Measurements from ENCODE around the gene THEMIS2. TPM values are rescaled to one million over a fixed set of nuclear protein-coding genes. Genes with fewer than 3 reads are reported as not detected.
"Not testable (repeated sequence)": the region's sequence is repeated elsewhere in the genome, so short reads cannot be mapped to it uniquely, and the experiment has no call there.

THEMIS2 gene
- total RNA-seq, 2 experiments from 2014 or later, result 35.4 to 40.5 TPM

- Mint-ChIP-seq H3K36me3 (peaks cover 3% of the 10 kb centered on the region), H3K4me1 (peaks cover 34% of the 10 kb centered on the region)
Measured at GRCh38 chr1:27868932-27869718, 3.2 kb upstream of the THEMIS2 start.

GRCh38 chr1:27869719-27870085 lies 2.6 kb upstream of the THEMIS2 start:
- no peaks in the 10 kb centered on the region for H3K9me3 Mint-ChIP-seq
- ATAC-seq (ENCODE audit: low read depth), result no peak
- DNase-seq, result peak; percentile 23
- peaks cover 31% of the 10 kb centered on the region for H3K4me1 Mint-ChIP-seq
- peak overlapping the region; percentile 92 for H3K27ac Mint-ChIP-seq
- H3K27me3 Mint-ChIP-seq, result no peaks in the 10 kb centered on the region
- H3K36me3 Mint-ChIP-seq, result peaks cover 3% of the 10 kb centered on the region
- POLR2A ChIA-PET, result interaction anchor here (1.0 kb wide), 1 partner anchor 18 kb away, joined by 4 read pairs; no protein-coding TSS in a partner anchor
- peak overlapping the region; percentile 67 for H3K4me3 Mint-ChIP-seq

More at GRCh38 chr1:27868932-27869718, 3.2 kb upstream of the THEMIS2 start:
- peak; percentile 70 for ATAC-seq (ENCODE audit: low read depth)
- peak overlapping the region; percentile 92 for H3K27ac Mint-ChIP-seq
- H3K9me3 Mint-ChIP-seq, result no peaks in the 10 kb centered on the region
- no peaks in the 10 kb centered on the region for H3K27me3 Mint-ChIP-seq
- peak overlapping the region; percentile 67 for H3K4me3 Mint-ChIP-seq
- DNase-seq, result peak; percentile 73
- POLR2A ChIA-PET, result interaction anchor here (1.0 kb wide), 1 partner anchor 18 kb away, joined by 4 read pairs; no protein-coding TSS in a partner anchor

GRCh38 chr1:27871076-27871475 lies 1.3 kb upstream of the THEMIS2 start:
- DNase-seq, H3K27ac Mint-ChIP-seq: not testable (repeated sequence)
- H3K4me1 Mint-ChIP-seq, result peaks cover 36% of the 10 kb centered on the region

GRCh38 chr1:27872802-27873551 lies 633 bp downstream of the THEMIS2 start:
- ATAC-seq (ENCODE audit: low read depth) (peak; percentile 30), DNase-seq (peak; percentile 61)
- Mint-ChIP-seq H3K27ac (peak overlapping the region; percentile 90), H3K4me1 (peaks cover 34% of the 10 kb centered on the region), H3K36me3 (peaks cover 14% of the 10 kb centered on the region), H3K4me3 (peak overlapping the region; percentile 95), H3K9me3 (no peaks in the 10 kb centered on the region), H3K27me3 (no peaks in the 10 kb centered on the region)
- POLR2A ChIA-PET, result interaction anchor here (0.6 to 1.4 kb wide), 4 partner anchors 9 to 42 kb away, joined by 3 to 13 read pairs (median 3); partner anchors contain the start of gene PPP1R8

More at GRCh38 chr1:27871076-27871475, 1.3 kb upstream of the THEMIS2 start:
- H3K36me3 Mint-ChIP-seq; H3K27me3 Mint-ChIP-seq; ATAC-seq (ENCODE audit: low read depth); H3K4me3 Mint-ChIP-seq; H3K9me3 Mint-ChIP-seq; POLR2A ChIA-PET: not testable (repeated sequence)

DNA sequence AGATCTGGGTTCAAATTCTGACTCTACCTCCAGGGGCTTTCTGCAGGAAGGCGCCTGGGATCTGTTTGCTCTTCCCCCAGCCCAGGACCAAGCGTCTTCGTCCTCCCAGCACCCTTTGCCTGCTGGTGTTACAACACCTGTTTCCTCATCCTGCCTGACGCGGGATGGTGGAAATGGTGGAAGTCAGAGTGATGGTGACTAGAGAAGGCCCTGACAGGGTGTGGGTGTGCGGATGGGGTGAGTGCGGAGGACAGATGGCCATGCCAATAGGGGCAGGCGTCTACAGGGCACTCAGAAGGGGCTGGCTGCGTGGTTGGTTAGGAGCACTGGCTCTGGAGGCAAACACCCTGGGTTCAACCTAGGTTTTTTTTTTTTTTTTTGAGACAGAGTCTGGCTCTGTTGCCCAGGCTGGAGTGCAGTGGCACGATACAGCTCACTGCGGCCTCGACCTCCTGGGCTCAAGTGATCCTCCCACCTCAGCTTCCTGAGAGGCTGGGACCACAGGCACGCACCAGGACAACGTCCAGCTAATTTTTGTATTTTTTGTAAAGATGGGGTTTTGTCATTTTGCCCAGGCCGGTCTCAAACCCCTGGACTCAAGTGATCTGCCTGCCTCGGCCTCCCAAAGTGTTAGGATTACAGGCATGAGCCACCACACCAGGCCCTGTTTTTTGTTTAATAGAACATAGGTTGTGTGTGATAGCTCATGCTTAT lies 1.5 kb downstream of the THEMIS2 start:
- POLR2A ChIA-PET, result interaction anchor here (1.4 kb wide), 2 partner anchors 10 to 13 kb away, joined by 4 to 13 read pairs; no protein-coding TSS in a partner anchor
- Mint-ChIP-seq H3K4me1 (peaks cover 32% of the 10 kb centered on the region), H3K36me3 (peaks cover 22% of the 10 kb centered on the region), H3K9me3 (no peaks in the 10 kb centered on the region), H3K27ac (peak overlapping the region; percentile 79), H3K27me3 (no peaks in the 10 kb centered on the region), H3K4me3 (peak overlapping the region; percentile 95)
- DNase-seq (no peak), ATAC-seq (ENCODE audit: low read depth) (no peak)

DNA sequence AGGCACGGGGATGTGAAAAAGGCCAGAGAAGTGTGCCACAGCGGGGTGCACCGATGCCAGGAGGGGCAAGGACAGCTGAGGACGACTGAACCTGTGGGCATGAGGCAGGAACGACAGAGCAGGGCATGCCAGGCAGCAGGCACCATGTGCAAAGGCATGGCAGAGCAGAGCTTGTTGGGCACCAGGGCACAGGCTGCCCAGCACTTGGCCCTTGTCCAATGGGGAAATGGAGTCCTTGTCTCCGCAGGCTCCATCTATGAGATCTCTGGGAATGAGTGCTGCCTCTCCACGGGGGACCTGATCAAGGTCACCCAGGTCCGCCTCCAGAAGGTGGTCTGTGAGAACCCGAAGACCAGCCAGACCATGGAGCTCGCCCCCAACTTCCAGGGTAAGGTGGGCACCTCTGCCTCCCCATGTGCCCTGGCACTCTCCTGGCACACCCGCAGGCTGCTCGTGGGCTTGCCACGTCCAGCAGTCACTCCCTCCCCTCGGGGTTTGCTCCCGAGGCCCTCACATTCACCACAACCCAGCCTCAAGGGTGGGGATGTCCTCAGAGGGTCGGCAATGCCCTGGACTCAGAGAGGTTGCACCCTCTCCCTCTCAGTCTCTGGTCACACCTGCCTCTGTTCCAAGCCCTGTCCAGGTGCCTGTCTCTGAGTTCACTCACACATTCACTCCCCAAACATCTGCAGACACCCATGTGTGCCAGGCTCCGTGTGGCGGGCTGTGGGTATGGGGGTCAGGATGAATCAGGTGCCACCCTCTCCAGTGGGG lies 4.2 kb downstream of the THEMIS2 start:
- Mint-ChIP-seq H3K27ac (peak overlapping the region; percentile 51), H3K4me1 (peaks cover 23% of the 10 kb centered on the region), H3K9me3 (no peaks in the 10 kb centered on the region), H3K36me3 (peaks cover 27% of the 10 kb centered on the region), H3K4me3 (no peak overlapping the region), H3K27me3 (no peaks in the 10 kb centered on the region)
- ATAC-seq (ENCODE audit: low read depth), result no peak
- DNase-seq, result peak; percentile 19
- POLR2A ChIA-PET, result interaction anchor here (0.7 kb wide), 1 partner anchor 25 kb away, joined by 3 read pairs; no protein-coding TSS in a partner anchor

- Mint-ChIP-seq H3K27ac (no peak overlapping the region), H3K4me3 (no peak overlapping the region), H3K9me3 (no peaks in the 10 kb centered on the region), H3K4me1 (peaks cover 20% of the 10 kb centered on the region), H3K36me3 (peaks cover 27% of the 10 kb centered on the region), H3K27me3 (no peaks in the 10 kb centered on the region)
- DNase-seq (no peak), ATAC-seq (ENCODE audit: low read depth) (no peak)
- POLR2A ChIA-PET, result interaction anchor here (0.7 to 1.2 kb wide), 2 partner anchors 9 to 24 kb away, joined by 3 to 4 read pairs; no protein-coding TSS in a partner anchor
Measured at GRCh38 chr1:27877115-27877416, 4.7 kb downstream of the THEMIS2 start.

- peak overlapping the region; percentile 44 for H3K4me3 Mint-ChIP-seq
Measured at GRCh38 chr1:27878039-27878438, 5.7 kb downstream of the THEMIS2 start.

DNA sequence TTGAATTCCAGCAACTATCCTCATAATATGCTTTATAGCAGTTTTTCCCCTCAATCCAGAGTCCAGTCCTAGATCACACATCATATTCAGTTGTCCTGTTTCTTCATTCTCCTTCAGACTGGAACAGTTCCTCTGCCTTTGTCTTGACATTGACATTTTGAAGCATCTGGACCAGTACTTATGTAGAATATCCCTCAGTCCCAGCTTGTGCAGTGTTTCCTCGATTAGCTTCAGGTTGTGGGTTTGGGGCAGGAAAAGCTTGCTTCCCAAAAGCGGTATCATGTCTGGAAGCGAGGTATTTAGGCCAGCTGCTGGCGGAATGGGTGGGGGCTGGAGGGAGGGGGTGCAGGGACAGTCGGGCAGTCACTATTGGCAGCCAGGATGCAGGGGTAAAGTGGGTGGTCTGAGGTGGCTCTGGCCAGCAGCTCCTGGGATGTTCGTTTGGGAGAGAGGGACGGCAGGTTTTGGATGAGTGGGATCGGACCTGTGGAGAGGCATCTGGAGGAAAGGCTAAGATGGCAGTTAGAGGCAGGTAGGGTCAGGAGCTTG lies 6.5 kb downstream of the THEMIS2 start:
- ATAC-seq (ENCODE audit: low read depth) (no peak), DNase-seq (no peak)
- Mint-ChIP-seq H3K36me3 (peaks cover 29% of the 10 kb centered on the region), H3K4me1 (peaks cover 15% of the 10 kb centered on the region), H3K9me3 (no peaks in the 10 kb centered on the region), H3K27ac (no peak overlapping the region), H3K4me3 (no peak overlapping the region), H3K27me3 (no peaks in the 10 kb centered on the region)
- POLR2A ChIA-PET, result no interaction called here

More at GRCh38 chr1:27878039-27878438, 5.7 kb downstream of the THEMIS2 start:
- no peaks in the 10 kb centered on the region for H3K27me3 Mint-ChIP-seq
- H3K9me3 Mint-ChIP-seq, result no peaks in the 10 kb centered on the region
- ATAC-seq (ENCODE audit: low read depth) (peak; percentile 20), DNase-seq (peak; percentile 47)
- H3K4me1 Mint-ChIP-seq, result peaks cover 19% of the 10 kb centered on the region
- POLR2A ChIA-PET, result interaction anchor here (0.6 to 1.2 kb wide), 2 partner anchors 8 to 59 kb away, joined by 3 to 4 read pairs; no protein-coding TSS in a partner anchor
- H3K36me3 Mint-ChIP-seq, result peaks cover 25% of the 10 kb centered on the region
- H3K27ac Mint-ChIP-seq, result peak overlapping the region; percentile 63

DNA sequence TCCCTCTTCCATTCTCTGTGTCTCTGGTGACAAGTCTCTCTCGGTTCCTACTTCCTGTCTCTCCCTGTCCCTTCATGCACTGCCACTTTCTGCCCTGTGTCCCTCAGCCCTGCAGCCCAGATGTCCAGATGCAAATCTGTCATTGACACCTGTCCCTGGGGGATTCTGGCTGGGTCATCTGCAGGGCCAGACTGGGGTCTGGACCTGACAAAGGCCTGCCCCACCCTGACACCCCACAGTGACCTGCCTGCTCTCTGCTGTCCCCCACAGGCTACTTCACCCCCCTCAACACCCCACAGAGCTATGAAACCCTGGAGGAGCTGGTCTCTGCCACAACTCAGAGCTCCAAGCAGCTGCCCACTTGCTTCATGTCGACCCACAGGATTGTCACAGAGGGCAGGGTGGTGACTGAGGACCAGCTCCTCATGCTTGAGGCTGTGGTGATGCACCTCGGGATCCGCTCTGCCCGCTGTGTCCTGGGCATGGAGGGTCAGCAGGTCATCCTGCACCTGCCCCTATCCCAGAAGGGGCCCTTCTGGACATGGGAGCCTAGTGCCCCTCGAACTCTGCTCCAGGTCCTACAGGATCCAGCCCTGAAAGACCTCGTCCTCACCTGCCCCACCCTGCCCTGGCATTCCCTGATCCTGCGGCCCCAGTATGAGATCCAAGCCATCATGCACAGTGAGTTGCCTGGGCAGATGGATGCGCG lies 7.2 kb downstream of the THEMIS2 start:
- Mint-ChIP-seq H3K27me3 (no peaks in the 10 kb centered on the region), H3K4me3 (no peak overlapping the region), H3K4me1 (peaks cover 19% of the 10 kb centered on the region), H3K36me3 (peaks cover 35% of the 10 kb centered on the region), H3K27ac (no peak overlapping the region), H3K9me3 (no peaks in the 10 kb centered on the region)
- DNase-seq, result no peak
- POLR2A ChIA-PET, result no interaction called here
- no peak for ATAC-seq (ENCODE audit: low read depth)

- ATAC-seq (ENCODE audit: low read depth) (no peak), DNase-seq (no peak)
- peaks cover 40% of the 10 kb centered on the region for H3K4me1 Mint-ChIP-seq
- POLR2A ChIA-PET, result no interaction called here
- H3K4me3 Mint-ChIP-seq, result no peak overlapping the region
- H3K9me3 Mint-ChIP-seq, result no peaks in the 10 kb centered on the region
- H3K27ac Mint-ChIP-seq, result peak overlapping the region; percentile 34
- no peaks in the 10 kb centered on the region for H3K27me3 Mint-ChIP-seq
- peaks cover 48% of the 10 kb centered on the region for H3K36me3 Mint-ChIP-seq
Measured at GRCh38 chr1:27882543-27882903, 10.2 kb downstream of the THEMIS2 start.

DNA sequence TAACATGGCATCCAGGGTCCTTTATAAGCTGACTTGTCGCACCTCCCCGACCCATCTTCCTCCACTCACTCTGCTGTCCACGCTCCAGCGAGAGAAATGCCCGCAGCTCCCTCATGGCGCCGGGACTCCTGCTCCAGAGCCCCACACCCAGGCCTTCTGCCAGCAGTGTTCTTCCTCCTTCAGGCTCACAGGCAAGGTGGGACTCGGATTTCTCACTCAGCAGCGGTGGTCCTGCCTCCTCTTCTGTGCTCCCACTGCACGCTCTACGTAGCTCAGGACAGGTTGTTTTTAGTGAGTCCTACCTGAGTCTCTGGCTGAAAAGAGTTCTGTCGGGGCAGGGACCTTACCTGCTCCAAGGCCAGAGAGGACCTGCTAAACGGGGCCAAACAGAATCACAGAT lies 11.2 kb downstream of the THEMIS2 start:
- Mint-ChIP-seq H3K4me3 (no peak overlapping the region), H3K36me3 (peaks cover 44% of the 10 kb centered on the region), H3K9me3 (no peaks in the 10 kb centered on the region), H3K27ac (peak overlapping the region; percentile 50), H3K27me3 (no peaks in the 10 kb centered on the region), H3K4me1 (peaks cover 39% of the 10 kb centered on the region)
- DNase-seq, result no peak
- POLR2A ChIA-PET, result interaction anchor here (0.6 to 1.2 kb wide), 4 partner anchors 9 to 205 kb away, joined by 3 to 6 read pairs (median 4); partner anchors contain the start of genes EYA3 and THEMIS2
- ATAC-seq (ENCODE audit: low read depth), result no peak
